GM12878 (cell line): ENCODE results near the gene DMD. TPM values are rescaled to one million over a fixed set of nuclear protein-coding genes. Genes with fewer than 3 reads are reported as not detected.

Source experiments
- ATAC-seq: fragments of 200-7000 bp; cut with Tn5 transposase; 3 replicates; pipeline ENCODE4 v1.9.1; 2020; ENCODE audit warnings: mild to moderate bottlenecking, moderate library complexity
- BruUV-seq: library from RNA; stranded (reverse); fragments of 400-500 nt; replicated peaks from 2 replicates; lab custom pipeline; 2021; lab: Mats Ljungman, UMichigan
- CTCF ChIA-PET: fragments of 300-600 bp; sonication (Branson Sonifier 250); formaldehyde crosslinking; extraction: SDS; loops from one replicate; lab custom pipeline; 2021; ENCODE audit warnings: inconsistent platforms; lab: Yijun Ruan, JAX
- POLR2A ChIA-PET: fragments of 350-600 bp; formaldehyde crosslinking; extraction: SDS; loops from one replicate; lab custom pipeline; 2021; ENCODE audit warnings: inconsistent platforms; lab: Charles Lee
- RAD21 ChIA-PET: fragments of 300-600 bp; sonication (Branson Sonifier 250); formaldehyde crosslinking; loops from one replicate; lab custom pipeline; 2023; ENCODE audit warnings: antibody characterized with exemption; ENCODE audit not compliant: unreplicated experiment; lab: Charles Lee
- SMC1A ChIA-PET: fragments of 300-600 bp; sonication (Branson Sonifier 250); formaldehyde crosslinking; loops from one replicate; lab custom pipeline; 2023; ENCODE audit not compliant: unreplicated experiment, uncharacterized antibody; lab: Charles Lee
- DNase-seq: peaks from one replicate; pipeline ENCODE4 v3.0.0-alpha.2; 2011; ENCODE audit warnings: low read depth, low spot score
- FAIRE-seq: peaks from 3 replicates; lab custom pipeline; 2011; peaks lifted over from hg19 to GRCh38; lab: Jason Lieb, UNC
- H2AFZ ChIP-seq: 2 replicates; pipeline ENCODE4 v1.6.0; 2011; ENCODE audit warnings: low read depth, low read length, control low read depth; ENCODE audit not compliant: control insufficient read depth
- H3K27ac ChIP-seq: 2 replicates; pipeline ENCODE4 v1.5.1; 2011; ENCODE audit warnings: control low read depth; ENCODE audit not compliant: control insufficient read depth, insufficient read depth
- H3K27me3 ChIP-seq, 2 experiments: replicated peaks in 1 of 2; 2 replicates each; pipeline versions ENCODE4 v1.6.0 to v1.6.1; 2011; ENCODE audit warnings: low read length in 1 of 2; ENCODE audit not compliant: control insufficient read depth in 2 of 2, insufficient read depth in 2 of 2
- H3K36me3 ChIP-seq, 2 experiments: 2 replicates each; pipeline ENCODE4 v1.5.1; 2011; ENCODE audit warnings: low read length in 1 of 2; ENCODE audit not compliant: control insufficient read depth in 2 of 2, insufficient read depth in 2 of 2
- H3K4me1 ChIP-seq: 2 replicates; pipeline ENCODE4 v1.6.1; 2011; ENCODE audit warnings: mild to moderate bottlenecking, low read length, moderate library complexity, mixed read lengths; ENCODE audit not compliant: control insufficient read depth, insufficient read depth
- H3K4me2 ChIP-seq: 2 replicates; pipeline ENCODE4 v1.6.0; 2011; ENCODE audit warnings: control low read depth; ENCODE audit not compliant: control insufficient read depth, insufficient read depth
- H3K4me3 ChIP-seq: fragments of 200-600 bp; sonication (generic); 2 replicates; pipeline ENCODE4 v1.5.1; 2016
- H3K79me2 ChIP-seq: 2 replicates; pipeline ENCODE4 v1.6.0; 2011; ENCODE audit warnings: low read length; ENCODE audit not compliant: control insufficient read depth, insufficient read depth
- H3K9ac ChIP-seq: 2 replicates; pipeline ENCODE4 v1.8.0; 2011; ENCODE audit warnings: low read length, control low read depth, mixed read lengths; ENCODE audit not compliant: control insufficient read depth, insufficient read depth
- H3K9me3 ChIP-seq: replicated peaks from 3 replicates; pipeline ENCODE4 v1.5.1; 2011; ENCODE audit warnings: mild to moderate bottlenecking, low read length; ENCODE audit not compliant: control insufficient read depth, insufficient read depth
- H4K20me1 ChIP-seq: 2 replicates; pipeline ENCODE4 v1.6.0; 2011; ENCODE audit not compliant: control insufficient read depth, insufficient read depth
- BCL3 ChIP-seq: IDR thresholded peaks from 2 replicates; pipeline ENCODE4 v1.6.1; 2011; ENCODE audit warnings: borderline replicate concordance, low read depth, mild to moderate bottlenecking, moderate library complexity, low read length; ENCODE audit not compliant: insufficient read depth, poor library complexity, severe bottlenecking
- BMI1 ChIP-seq: fragments of 450-650 bp; IDR thresholded peaks from 2 replicates; pipeline ENCODE4 v1.6.1; 2016; ENCODE audit warnings: mild to moderate bottlenecking, moderate library complexity, borderline replicate concordance
- CHD2 ChIP-seq: IDR thresholded peaks from 2 replicates; pipeline ENCODE4 v1.6.1; 2011; ENCODE audit warnings: low read depth, low read length, improper control_type of control experiment, borderline replicate concordance
- CUX1 ChIP-seq: IDR thresholded peaks from 2 replicates; pipeline ENCODE4 v1.6.1; 2012; ENCODE audit warnings: improper control_type of control experiment, low read depth, low read length; ENCODE audit not compliant: insufficient replicate concordance
- NKRF ChIP-seq: fragments of 450-650 bp; conservative IDR thresholded peaks from 2 replicates; pipeline ENCODE4 v1.6.1; 2017; ENCODE audit warnings: mild to moderate bottlenecking, moderate library complexity
- SMARCA5 ChIP-seq: fragments of 450-650 bp; IDR thresholded peaks from 2 replicates; pipeline ENCODE4 v1.6.1; 2017; ENCODE audit warnings: mild to moderate bottlenecking
- ZNF24 ChIP-seq: fragments of 450-650 bp; IDR thresholded peaks from 2 replicates; pipeline ENCODE4 v1.6.1; 2017; ENCODE audit warnings: antibody characterized with exemption, mild to moderate bottlenecking
- ZSCAN29 ChIP-seq: fragments of 450-650 bp; IDR thresholded peaks from 2 replicates; pipeline ENCODE4 v1.6.1; 2017; ENCODE audit warnings: mild to moderate bottlenecking, moderate library complexity
- WGBS: methylation state at CpG from one replicate; pipeline ENCODE4 v1.1.6; 2016; ENCODE audit warnings: low lambda C conversion rate; ENCODE audit not compliant: insufficient replicate concordance, insufficient coverage; ENCODE audit errors: missing lambda C conversion rate; 5-methylcytosine and 5-hydroxymethylcytosine counted together
- in situ Hi-C: fragments of 300-500 bp; cut with MboI; formaldehyde crosslinking; loops from 9 replicates; pipeline ENCODE4 v1.14.3; 2018; ENCODE audit warnings: mixed read lengths
- intact Hi-C: fragments of 100-400 bp; cut with micrococcal nuclease; formaldehyde crosslinking; loops from one replicate; pipeline ENCODE4 v1.14.2; 2022; ENCODE audit not compliant: unreplicated experiment
- polyA plus RNA-seq, 11 experiments: library from polyadenylated mRNA; depleted of rRNA in 4 of 11; unstranded in 6 of 11; stranded (reverse) in 5 of 11; fragments of >200 nt; fragmentation: Nextera tagmentation in 4 of 11; fragmentation: Illumina TruSeq in 1 of 11; extraction: Ambion mirVana in 4 of 11; extraction: Trizol in 1 of 11; gene quantifications; 1 replicate in 1 of 11; 2 replicates in 10 of 11; pipeline versions ENCODE4 v1.2.1 to v1.2.3, GENCODE V29; 2011 to 2016; ENCODE audit warnings: inconsistent platforms in 2 of 11, missing spikeins in 2 of 11, low read depth in 1 of 11
- total RNA-seq, 4 experiments: library from RNA; depleted of rRNA in 3 of 4; stranded (reverse); fragments of >200 nt in 3 of 4; fragmentation: Illumina TruSeq in 1 of 4; extraction: Trizol in 1 of 4; gene quantifications; 2 replicates each; pipeline versions ENCODE4 v1.2.1 to v1.2.3, GENCODE V29; 2013 to 2021

Gene DMD
- total and polyA plus RNA-seq, 10 of the 15 experiments (the other 5 are each of a cell fraction or from before 2014, with no cell fraction given): 1.4 to 24.3 (median 4.3) TPM

GRCh38 chrX:33160273-33160672 lies 51.1 kb downstream of the DMD start:
- RAD21 ChIA-PET: no interaction called here

More at GRCh38 chrX:33160273-33160672, 51.1 kb downstream of the DMD start:
- Histone ChIP-seq H3K27ac (no peak overlapping the region), H3K36me3 (no peaks in the 10 kb centered on the region), H2AFZ (no peak overlapping the region), H3K4me3 (no peak overlapping the region), H3K4me2 (no peak overlapping the region), H3K9ac (no peak overlapping the region), H4K20me1 (no peaks in the 10 kb centered on the region), H3K27me3 (no peaks in the 10 kb centered on the region), H3K4me1 (no peaks in the 10 kb centered on the region), H3K9me3 (no peaks in the 10 kb centered on the region), H3K79me2 (no peaks in the 10 kb centered on the region)
- DNase-seq: no peak
- ChIA-PET SMC1A (no interaction called here), CTCF (no interaction called here), POLR2A (no interaction called here)
- in situ Hi-C loops (no loop called here), intact Hi-C loops (no loop called here)
- TF ChIP-seq CHD2 (no peak), ZNF24 (no peak), SMARCA5 (no peak), NKRF (no peak), CUX1 (no peak), ZSCAN29 (no peak), BMI1 (no peak), BCL3 (no peak)
- WGBS: 35% methylated on average over 5 of the region's 5 CpGs
- no peak for ATAC-seq
- BruUV-seq: no TSS peak
- FAIRE-seq: no peak
